CD4-positive, alpha-beta memory T cell (primary cell): Measurements from ENCODE around the gene ASGR1. TPM values are rescaled to one million over a fixed set of nuclear protein-coding genes. Genes with fewer than 3 reads are reported as not detected.
A peak's percentile ranks its signal among the peaks of the same experiment; 100 is the strongest.

Experiments
- CTCF ChIA-PET: fragments of 350-600 bp; sonication (Branson Sonifier 250); formaldehyde crosslinking; loops from one replicate; lab custom pipeline; 2021; ENCODE audit warnings: inconsistent platforms; ENCODE audit not compliant: partially characterized antibody; lab: Charles Lee
- POLR2A ChIA-PET: fragments of 350-600 bp; sonication (Branson Sonifier 250); formaldehyde crosslinking; loops from one replicate; lab custom pipeline; 2021; ENCODE audit not compliant: partially characterized antibody; lab: Charles Lee
- DNase-seq, 5 donors: peaks; one replicate each; pipeline versions ENCODE4 v3.0.0 to v3.0.0-alpha.2; 2020 to 2022; ENCODE audit warnings: mixed read lengths in 1 of 5
- H3K27ac ChIP-seq: one replicate; pipeline ENCODE4 v1.7.0; 2013; ENCODE audit warnings: low read depth, low read length
- H3K27me3 ChIP-seq: 2 replicates; pipeline ENCODE4 v1.7.0; 2013; ENCODE audit warnings: mild to moderate bottlenecking, low read length, moderate library complexity; ENCODE audit not compliant: insufficient read depth
- H3K36me3 ChIP-seq: 2 replicates; pipeline ENCODE4 v1.7.0; 2013; ENCODE audit warnings: mild to moderate bottlenecking, low read length, moderate library complexity; ENCODE audit not compliant: insufficient read depth
- H3K4me1 ChIP-seq: 2 replicates; pipeline ENCODE4 v1.7.0; 2013; ENCODE audit warnings: mild to moderate bottlenecking, low read length, moderate library complexity; ENCODE audit not compliant: insufficient read depth
- H3K4me3 ChIP-seq, 2 donors: one replicate each; pipeline ENCODE4 v1.7.0; 2013; ENCODE audit warnings: low read length in 2 of 2, mild to moderate bottlenecking in 1 of 2
- H3K9me3 ChIP-seq, 2 donors: one replicate each; pipeline ENCODE4 v1.7.0; 2013; ENCODE audit warnings: low read length in 2 of 2, control low read depth in 1 of 2; ENCODE audit not compliant: control insufficient read depth in 1 of 2
- H3K27ac Mint-ChIP-seq, 7 donors: one replicate each; pipeline ENCODE4 v1.8.0; 2020 to 2021; ENCODE audit warnings: mixed read lengths in 7 of 7, mild to moderate bottlenecking in 6 of 7, inconsistent platforms in 3 of 7, moderate library complexity in 3 of 7
- H3K27me3 Mint-ChIP-seq, 2 donors: one replicate each; pipeline ENCODE4 v1.8.0; 2020 to 2021; ENCODE audit warnings: mixed read lengths in 2 of 2
- H3K36me3 Mint-ChIP-seq, 2 donors: one replicate each; pipeline ENCODE4 v1.8.0; 2020 to 2021; ENCODE audit warnings: mixed read lengths in 2 of 2, inconsistent platforms in 1 of 2, mild to moderate bottlenecking in 1 of 2
- H3K4me1 Mint-ChIP-seq, 4 donors: one replicate each; pipeline ENCODE4 v1.8.0; 2020 to 2021; ENCODE audit warnings: mixed read lengths in 4 of 4, mild to moderate bottlenecking in 1 of 4
- H3K4me3 Mint-ChIP-seq, 8 donors: one replicate each; pipeline ENCODE4 v1.8.0; 2020 to 2021; ENCODE audit warnings: mixed read lengths in 8 of 8, mild to moderate bottlenecking in 7 of 8, moderate library complexity in 6 of 8, inconsistent platforms in 3 of 8
- H3K9me3 Mint-ChIP-seq, 8 donors: one replicate each; pipeline ENCODE4 v1.8.0; 2020 to 2021; ENCODE audit warnings: mixed read lengths in 8 of 8, mild to moderate bottlenecking in 5 of 8, inconsistent platforms in 3 of 8, moderate library complexity in 1 of 8
- intact Hi-C: fragments of 100-400 bp; cut with micrococcal nuclease; formaldehyde crosslinking; loops from one replicate; pipeline ENCODE4 v1.15.1; 2023
- polyA plus RNA-seq, 2 donors: library from polyadenylated mRNA; unstranded; fragments of 300-500 nt; fragmentation: Illumina TruSeq; gene quantifications; one replicate each; pipeline ENCODE4 v1.2.3, GENCODE V29; 2021
- total RNA-seq, 2 experiments: library from RNA; stranded (reverse); gene quantifications; one replicate each; pipeline ENCODE4 v1.2.3, GENCODE V29; 2021

ASGR1 gene
- total and polyA plus RNA-seq, 4 experiments from 2014 or later = not detected

- intact Hi-C loops = loop anchor here (1.0 kb wide), 2 partner anchors 9 to 34 kb away; partner anchors contain the start of gene PHF23
- Mint-ChIP-seq H3K4me3 (peak overlapping the region; percentile 78 to 92 (median 89)), H3K27ac (peak overlapping the region; percentile 92 to 100 (median 100)), H3K4me1 (peaks cover 15 to 38% (median 28%) of the 10 kb centered on the region in 4 donors), H3K36me3 (no peaks in the 10 kb centered on the region), H3K9me3 (peaks cover 0 to 3% (median 0%) of the 10 kb centered on the region in 8 donors), H3K27me3 (no peaks in the 10 kb centered on the region)
- peak; percentile 97 to 99 (median 97) for DNase-seq
- Histone ChIP-seq H3K27ac (peak overlapping the region; percentile 92), H3K9me3 (no peaks in the 10 kb centered on the region), H3K4me3 (peak overlapping the region; percentile 19 to 71), H3K36me3 (no peaks in the 10 kb centered on the region), H3K27me3 (no peaks in the 10 kb centered on the region), H3K4me1 (peaks cover 21% of the 10 kb centered on the region)
- ChIA-PET CTCF (no interaction called here), POLR2A (interaction anchor here (0.7 to 2.9 kb wide), 8 partner anchors 9 to 379 kb away, joined by 3 to 13 read pairs (median 4); partner anchors contain the start of genes ACADVL, DLG4, GABARAP and PHF23)
Measured at GRCh38 chr17:7204828-7205461, 25.8 kb upstream of the ASGR1 start.

- Histone ChIP-seq H3K9me3 (no peaks in the 10 kb centered on the region), H3K36me3 (no peaks in the 10 kb centered on the region), H3K4me3 (peak overlapping the region; percentile 19 to 71), H3K27me3 (no peaks in the 10 kb centered on the region), H3K4me1 (peaks cover 21% of the 10 kb centered on the region), H3K27ac (peak overlapping the region; percentile 92)
- ChIA-PET CTCF (no interaction called here), POLR2A (interaction anchor here (0.8 to 2.9 kb wide), 6 partner anchors 16 to 380 kb away, joined by 3 to 13 read pairs (median 5); partner anchors contain the start of genes ACADVL, DLG4, GABARAP and PHF23)
- peaks cover 15 to 38% (median 28%) of the 10 kb centered on the region in 4 donors for H3K4me1 Mint-ChIP-seq
- H3K27me3 Mint-ChIP-seq = no peaks in the 10 kb centered on the region
- intact Hi-C loops = no loop called here
- peak overlapping the region; percentile 92 to 100 (median 100) for H3K27ac Mint-ChIP-seq
- no peak for DNase-seq
- H3K4me3 Mint-ChIP-seq = peak overlapping the region; percentile 78 to 92 (median 89)
- H3K9me3 Mint-ChIP-seq = peaks cover 0 to 3% (median 0%) of the 10 kb centered on the region in 8 donors
- H3K36me3 Mint-ChIP-seq = no peaks in the 10 kb centered on the region
Measured at GRCh38 chr17:7204336-7204735, 25.2 kb upstream of the ASGR1 start.

GRCh38 chr17:7203391-7203790 lies 24.2 kb upstream of the ASGR1 start:
- peak overlapping the region in 5 of 8 donors; percentile 8 to 88 (median 59) for H3K4me3 Mint-ChIP-seq
- peaks cover 15 to 38% (median 28%) of the 10 kb centered on the region in 4 donors for H3K4me1 Mint-ChIP-seq
- Histone ChIP-seq H3K36me3 (no peaks in the 10 kb centered on the region), H3K27ac (peak overlapping the region; percentile 92), H3K4me1 (peaks cover 21% of the 10 kb centered on the region), H3K4me3 (no peak overlapping the region), H3K27me3 (no peaks in the 10 kb centered on the region), H3K9me3 (no peaks in the 10 kb centered on the region)
- CTCF ChIA-PET = no interaction called here
- peak in 1 of 5 donors; percentile 29 for DNase-seq
- H3K27me3 Mint-ChIP-seq = no peaks in the 10 kb centered on the region
- peak overlapping the region; percentile 88 to 100 (median 99) for H3K27ac Mint-ChIP-seq
- no peaks in the 10 kb centered on the region for H3K36me3 Mint-ChIP-seq
- POLR2A ChIA-PET = interaction anchor here (1.0 to 1.7 kb wide), 3 partner anchors 17 to 168 kb away, joined by 3 to 6 read pairs (median 3); partner anchors contain the start of gene SLC16A13
- intact Hi-C loops = no loop called here
- H3K9me3 Mint-ChIP-seq = peaks cover 0 to 3% (median 0%) of the 10 kb centered on the region in 8 donors

GRCh38 chr17:7196651-7197401 lies 17.7 kb upstream of the ASGR1 start:
- no peaks in the 10 kb centered on the region for H3K27me3 ChIP-seq
- CTCF ChIA-PET = no interaction called here
- Mint-ChIP-seq H3K27ac (no peak overlapping the region), H3K4me1 (no peaks in the 10 kb centered on the region), H3K9me3 (no peaks in the 10 kb centered on the region), H3K4me3 (no peak overlapping the region), H3K27me3 (no peaks in the 10 kb centered on the region), H3K36me3 (peaks cover 4 to 7% of the 10 kb centered on the region in 2 donors)
- H3K4me1 ChIP-seq = no peaks in the 10 kb centered on the region
- no peaks in the 10 kb centered on the region for H3K36me3 ChIP-seq
- no peak overlapping the region for H3K27ac ChIP-seq
- no peak overlapping the region for H3K4me3 ChIP-seq
- H3K9me3 ChIP-seq = no peaks in the 10 kb centered on the region
- no peak for DNase-seq
- POLR2A ChIA-PET = no interaction called here
- intact Hi-C loops = no loop called here

GRCh38 chr17:7195971-7196370 lies 16.8 kb upstream of the ASGR1 start:
- intact Hi-C loops = no loop called here
- Mint-ChIP-seq H3K27me3 (no peaks in the 10 kb centered on the region), H3K4me3 (no peak overlapping the region), H3K36me3 (peaks cover 4 to 7% of the 10 kb centered on the region in 2 donors), H3K4me1 (no peaks in the 10 kb centered on the region), H3K9me3 (no peaks in the 10 kb centered on the region), H3K27ac (no peak overlapping the region)
- CTCF ChIA-PET = no interaction called here
- H3K4me1 ChIP-seq = no peaks in the 10 kb centered on the region
- no peaks in the 10 kb centered on the region for H3K27me3 ChIP-seq
- no peak overlapping the region for H3K4me3 ChIP-seq
- H3K36me3 ChIP-seq = no peaks in the 10 kb centered on the region
- POLR2A ChIA-PET = no interaction called here
- no peak for DNase-seq
- no peaks in the 10 kb centered on the region for H3K9me3 ChIP-seq
- no peak overlapping the region for H3K27ac ChIP-seq

GRCh38 chr17:7192271-7192937 lies 13.2 kb upstream of the ASGR1 start:
- Histone ChIP-seq H3K27me3 (no peaks in the 10 kb centered on the region), H3K4me1 (no peaks in the 10 kb centered on the region), H3K9me3 (no peaks in the 10 kb centered on the region), H3K27ac (no peak overlapping the region), H3K4me3 (no peak overlapping the region), H3K36me3 (no peaks in the 10 kb centered on the region)
- intact Hi-C loops = no loop called here
- H3K9me3 Mint-ChIP-seq = no peaks in the 10 kb centered on the region
- H3K4me1 Mint-ChIP-seq = no peaks in the 10 kb centered on the region
- peaks cover 4 to 7% of the 10 kb centered on the region in 2 donors for H3K36me3 Mint-ChIP-seq
- ChIA-PET POLR2A (no interaction called here), CTCF (no interaction called here)
- no peaks in the 10 kb centered on the region for H3K27me3 Mint-ChIP-seq
- peak overlapping the region in 1 of 7 donors; percentile 48 for H3K27ac Mint-ChIP-seq
- no peak overlapping the region for H3K4me3 Mint-ChIP-seq
- DNase-seq = no peak
